ENCODE measurements around the gene PPP1R1C. TPM values are rescaled to one million over a fixed set of nuclear protein-coding genes. Genes with fewer than 3 reads are reported as not detected.
"Not testable (repeated sequence)": the region's sequence is repeated elsewhere in the genome, so short reads cannot be mapped to it uniquely, and the experiment has no call there.

PPP1R1C gene
- polyA plus RNA-seq, 5 donors: 1.6 to 5.0 (median 2.7) TPM

DNA sequence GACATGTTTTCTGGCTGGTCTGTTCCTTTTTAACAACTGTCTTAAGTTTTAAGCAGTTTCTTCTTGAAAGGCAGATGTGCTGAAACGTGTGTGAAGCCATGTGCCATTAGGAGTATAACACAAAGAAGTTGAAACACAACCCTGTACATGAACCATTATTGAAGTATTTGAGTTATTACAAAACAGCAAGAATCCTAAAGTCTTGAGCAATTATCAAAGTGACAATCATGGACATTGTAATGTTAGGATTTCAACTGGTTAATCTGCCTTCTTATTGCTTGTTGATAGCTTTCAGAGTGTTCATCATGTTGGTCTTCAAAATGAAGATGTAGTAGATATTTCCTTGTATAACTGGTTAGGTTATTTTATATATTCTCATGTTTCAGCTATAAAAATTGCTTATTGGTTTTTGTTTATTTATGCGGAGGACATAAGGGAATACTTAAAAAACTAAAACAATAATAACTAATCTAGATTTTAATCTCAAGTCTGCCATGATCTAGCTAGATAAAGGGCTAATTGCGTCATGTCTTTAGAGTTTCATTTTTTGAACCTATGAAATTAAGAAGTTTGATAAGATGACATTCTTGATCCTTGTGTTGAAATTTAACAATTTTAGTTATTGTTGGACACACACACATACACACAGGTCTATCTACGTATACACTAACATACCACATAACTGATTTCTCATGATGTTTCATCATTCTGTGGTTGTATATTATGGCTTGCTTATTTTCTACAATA is 21.1 kb downstream of the PPP1R1C start:
- DNase-seq: no peak

DNA sequence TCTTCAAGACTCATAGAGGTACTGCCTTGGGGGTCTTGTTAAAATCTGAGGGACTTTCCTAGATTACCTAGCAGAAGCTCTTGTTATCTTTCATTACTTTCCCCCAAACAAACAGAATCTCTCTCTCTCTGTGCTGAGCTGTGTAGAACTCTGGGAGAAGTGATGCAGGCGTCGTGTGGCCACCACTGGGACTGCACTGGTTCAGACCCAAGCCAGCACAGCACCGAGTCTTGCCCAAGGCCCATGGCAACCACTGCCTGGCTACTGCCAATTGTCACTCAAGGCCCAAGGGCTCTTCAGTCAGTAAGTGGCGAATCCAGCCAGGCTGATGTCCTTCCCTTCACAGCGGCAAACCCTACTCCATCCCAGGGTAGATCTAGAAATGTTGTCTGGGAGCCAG is 28.6 kb downstream of the PPP1R1C start:
- DNase-seq: no peak

DNA sequence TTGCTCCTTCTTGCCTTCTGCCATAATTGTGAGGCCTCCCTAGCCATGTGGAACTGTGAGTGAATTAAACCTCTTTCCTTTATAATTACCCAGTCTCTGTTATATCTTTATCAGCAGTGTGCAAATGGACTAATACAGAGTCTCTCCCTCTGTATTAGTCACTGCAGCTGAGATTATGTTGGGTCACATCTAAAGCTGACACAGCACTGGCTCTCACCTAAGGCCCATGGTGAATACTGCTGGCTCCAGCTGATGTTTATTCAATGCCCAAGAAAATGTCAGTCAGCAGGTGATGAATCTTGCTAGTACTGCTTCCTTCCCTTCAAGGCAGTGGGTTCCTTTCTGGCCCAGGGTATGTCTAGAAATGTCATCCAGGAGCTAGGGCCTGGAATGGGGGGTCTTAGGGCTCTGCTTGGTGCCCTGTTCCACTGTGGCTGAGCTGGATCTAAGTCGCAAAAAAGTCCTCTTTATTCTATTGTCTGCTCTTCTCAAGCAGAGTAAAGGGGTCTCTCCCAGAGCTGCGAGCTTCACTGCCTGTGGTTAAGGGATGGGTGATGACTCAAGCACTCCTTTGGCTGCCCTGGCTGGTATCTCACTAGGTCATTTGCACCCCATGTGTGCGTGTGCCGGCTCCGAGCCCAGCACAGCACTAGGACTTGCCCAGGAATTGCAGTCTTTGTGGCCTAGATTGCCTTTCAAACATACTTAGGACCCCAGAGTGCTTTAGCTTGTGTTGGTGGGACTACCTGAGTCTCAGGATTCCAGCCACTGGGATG is 29.9 kb downstream of the PPP1R1C start:
- no peak for DNase-seq

DNA sequence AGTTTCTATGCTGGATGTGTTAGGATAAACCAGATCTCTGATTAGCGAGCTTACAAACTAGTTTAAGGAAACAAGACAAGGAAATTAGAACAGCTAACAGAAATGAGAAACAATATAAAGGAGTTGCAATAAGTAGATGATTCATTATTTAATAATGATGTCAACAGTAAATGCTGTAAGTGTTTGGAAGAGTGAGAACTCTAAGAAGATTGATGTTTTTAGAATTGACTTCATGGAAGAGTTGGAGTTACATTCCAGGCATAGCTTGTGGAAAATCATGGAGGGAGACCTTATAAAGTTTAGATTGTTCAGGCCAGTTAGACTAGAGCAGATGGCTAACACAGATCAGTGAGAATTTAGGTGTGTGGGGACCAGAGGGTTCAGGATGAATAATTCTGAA is 32.6 kb downstream of the PPP1R1C start:
- DNase-seq: no peak

DNA sequence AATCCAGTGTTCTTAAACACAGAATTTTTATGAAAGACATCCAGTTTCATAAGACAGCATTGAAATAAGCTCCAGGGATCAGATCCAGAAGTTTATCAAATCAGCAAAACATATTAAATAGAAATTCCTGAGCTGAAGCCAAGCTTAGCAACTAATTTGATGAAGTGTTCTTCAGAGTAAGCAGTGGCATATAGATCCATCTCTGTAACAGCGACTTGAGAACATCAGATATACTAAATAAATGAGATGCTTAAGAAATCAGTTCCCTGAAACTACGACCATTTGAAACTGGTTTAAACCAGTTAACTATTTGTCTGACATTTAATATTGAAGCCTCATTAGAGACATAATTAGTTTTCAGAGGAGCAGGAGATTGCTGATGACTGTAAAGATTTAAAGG is 34.1 kb downstream of the PPP1R1C start:
- DNase-seq: peak; percentile 67 to 77

DNA sequence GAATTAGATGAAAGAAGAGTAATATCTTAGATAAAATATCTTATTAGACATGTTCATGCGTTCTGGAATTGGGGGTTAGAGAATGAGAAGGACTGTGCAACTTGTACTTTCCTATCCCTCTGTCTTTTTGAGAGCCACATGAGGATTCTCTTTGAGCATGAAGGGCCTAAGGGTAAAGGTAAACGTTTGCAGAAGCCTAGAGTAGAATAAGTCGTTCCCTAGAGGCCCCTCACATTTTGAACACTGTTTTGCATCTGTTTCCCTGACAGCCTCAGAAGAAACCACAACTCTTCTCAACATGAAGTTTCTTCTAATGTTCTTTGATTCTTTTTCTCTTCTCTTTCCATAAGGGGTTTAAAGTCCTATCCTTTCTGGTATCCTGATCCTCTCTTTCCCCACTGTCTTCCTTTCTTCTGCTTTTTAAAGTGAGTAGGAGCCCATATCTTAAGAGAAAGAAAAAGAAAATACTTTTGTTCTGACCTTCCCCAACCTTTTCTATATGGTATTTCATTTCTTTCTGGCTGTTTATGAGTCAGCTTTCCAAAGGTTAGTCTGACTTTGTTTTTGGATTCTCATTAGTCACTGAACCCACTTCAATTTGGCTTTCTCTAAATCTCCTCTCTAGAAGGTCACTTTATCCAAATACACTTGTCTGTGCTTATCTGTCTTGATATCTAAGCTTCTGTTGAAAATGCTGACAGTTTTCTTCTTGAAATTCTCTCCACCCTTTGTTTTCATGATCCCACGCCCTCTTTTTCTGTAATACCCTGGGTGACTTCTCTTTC is 34.8 kb downstream of the PPP1R1C start:
- no peak for DNase-seq

DNA sequence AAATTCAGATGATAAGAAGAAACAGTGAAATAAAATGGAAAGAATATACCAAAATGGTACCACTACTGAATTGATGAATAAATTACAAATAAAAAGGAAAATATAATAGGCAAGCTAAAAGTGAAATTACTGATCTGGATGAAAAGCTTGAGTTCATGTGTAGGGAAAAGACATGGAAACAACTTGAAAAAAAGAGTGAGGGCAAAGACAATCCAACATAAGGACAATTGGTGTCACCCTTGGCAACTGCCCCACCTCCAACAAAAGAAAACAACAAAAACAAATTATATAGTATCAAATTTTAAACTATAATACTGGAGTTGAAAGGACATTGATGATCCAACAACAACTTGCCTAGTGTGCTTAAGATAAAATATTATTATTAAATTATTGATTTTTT is 37.6 kb downstream of the PPP1R1C start:
- no peak for DNase-seq

DNA sequence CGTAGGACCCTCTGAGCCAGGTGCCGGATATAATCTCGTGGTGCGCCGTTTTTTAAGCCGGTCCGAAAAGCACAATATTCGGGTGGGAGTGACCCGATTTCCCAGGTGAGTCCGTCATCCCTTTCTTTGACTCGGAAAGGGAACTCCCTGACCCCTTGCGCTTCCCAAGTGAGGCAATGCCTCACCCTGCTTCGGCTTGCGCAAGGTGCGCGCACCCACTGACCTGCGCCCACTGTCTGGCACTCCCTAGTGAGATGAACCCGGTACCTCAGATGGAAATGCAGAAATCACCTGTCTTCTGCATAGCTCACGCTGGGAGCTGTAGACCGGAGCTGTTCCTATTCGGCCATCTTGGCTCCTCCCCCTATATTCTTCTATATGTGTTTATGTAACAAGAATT is 45.2 kb downstream of the PPP1R1C start:
- not testable (repeated sequence) for DNase-seq

DNA sequence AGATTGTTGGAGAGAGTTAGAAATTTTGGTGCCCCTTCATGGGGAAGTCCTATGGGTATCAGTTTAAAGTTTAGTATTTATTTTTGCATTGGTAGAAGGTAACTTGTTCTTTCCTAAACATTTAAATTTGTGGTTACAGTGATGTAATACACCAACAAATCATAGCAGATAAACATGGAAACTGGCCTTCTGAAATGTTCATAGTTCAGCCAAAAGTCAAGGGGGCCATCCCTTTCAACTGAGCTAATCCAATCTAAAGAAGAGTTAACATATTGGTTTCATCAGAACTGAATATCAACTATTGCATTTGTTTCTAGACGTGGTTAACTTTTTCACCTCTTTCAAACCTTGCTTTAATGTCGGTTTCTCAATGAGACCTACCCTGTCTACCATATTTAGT is 46.3 kb downstream of the PPP1R1C start:
- no peak for DNase-seq

DNA sequence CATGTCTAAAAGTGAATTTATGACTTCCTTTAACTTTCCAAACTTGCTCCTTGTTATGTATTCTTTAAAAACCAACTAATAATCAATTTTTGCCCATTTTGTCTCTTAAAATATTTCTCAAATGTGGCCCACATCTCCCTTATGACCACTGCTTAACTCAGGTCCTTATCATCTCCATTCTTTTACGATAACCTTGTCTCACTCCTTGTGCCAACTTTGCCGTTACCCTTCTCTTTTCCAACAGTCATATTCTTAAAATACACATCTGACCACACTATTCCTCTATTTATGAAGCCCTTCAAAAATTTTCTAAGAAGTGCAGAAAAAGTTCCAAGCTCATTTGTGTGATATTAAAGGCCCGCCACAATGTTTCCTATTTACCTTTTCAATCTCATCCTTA is 47.8 kb downstream of the PPP1R1C start:
- no peak for DNase-seq

DNA sequence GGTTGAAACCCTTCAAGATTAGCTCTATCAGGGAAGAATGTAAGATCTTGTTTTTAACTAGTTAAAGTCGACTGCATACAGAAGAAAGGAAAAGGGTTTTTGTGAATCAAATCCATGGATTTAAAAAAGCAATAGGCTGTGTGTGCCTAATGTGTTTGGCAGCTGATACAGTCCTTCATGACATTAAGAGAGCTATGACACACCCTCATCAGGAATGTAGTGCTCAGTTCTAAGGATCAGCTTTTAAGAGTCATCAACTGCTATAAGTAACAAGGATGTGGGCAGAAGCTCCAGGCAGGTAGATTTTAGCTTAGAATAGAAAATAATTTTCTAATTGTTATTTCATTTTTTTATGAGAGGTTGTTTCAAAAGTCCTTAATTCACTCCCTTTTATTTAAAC is 52.9 kb downstream of the PPP1R1C start:
- DNase-seq: no peak

DNA sequence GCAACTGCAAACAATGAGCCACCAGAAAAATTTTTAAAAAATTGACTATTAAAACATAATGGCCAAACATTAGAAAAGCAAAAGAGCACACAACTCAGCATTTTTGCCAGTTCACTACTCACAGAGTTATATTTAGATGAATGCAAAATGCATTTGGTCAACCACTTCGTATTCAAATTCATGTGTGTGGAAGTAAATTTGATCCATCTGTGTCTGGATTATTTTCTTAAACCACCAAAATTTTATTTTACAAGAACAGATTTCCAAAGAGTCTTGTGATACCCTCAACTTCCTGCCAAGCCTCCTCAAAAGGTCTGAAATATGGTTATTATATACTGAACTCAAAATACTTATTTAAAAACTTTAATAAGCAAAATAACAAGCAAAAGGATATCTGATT is 57.4 kb downstream of the PPP1R1C start:
- no peak for DNase-seq

DNA sequence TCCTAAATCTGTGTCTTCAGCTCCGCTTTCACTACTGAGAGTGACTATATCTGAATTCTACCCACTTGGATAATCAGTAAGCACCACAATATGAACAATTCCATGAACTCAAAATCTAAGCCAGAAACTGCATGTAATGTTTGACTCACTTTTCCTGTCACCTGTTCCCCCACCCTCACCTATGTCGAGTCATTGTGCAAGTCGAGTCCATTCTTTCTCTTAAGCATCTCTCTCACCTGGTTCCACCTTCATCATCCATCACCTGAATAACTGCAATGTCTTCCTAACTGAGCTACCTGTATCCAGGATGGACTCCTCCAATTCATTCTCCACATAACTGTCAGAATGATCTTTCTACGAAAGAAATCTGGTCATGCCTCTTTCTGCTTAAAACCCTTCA is 58.2 kb downstream of the PPP1R1C start:
- no peak for DNase-seq

DNA sequence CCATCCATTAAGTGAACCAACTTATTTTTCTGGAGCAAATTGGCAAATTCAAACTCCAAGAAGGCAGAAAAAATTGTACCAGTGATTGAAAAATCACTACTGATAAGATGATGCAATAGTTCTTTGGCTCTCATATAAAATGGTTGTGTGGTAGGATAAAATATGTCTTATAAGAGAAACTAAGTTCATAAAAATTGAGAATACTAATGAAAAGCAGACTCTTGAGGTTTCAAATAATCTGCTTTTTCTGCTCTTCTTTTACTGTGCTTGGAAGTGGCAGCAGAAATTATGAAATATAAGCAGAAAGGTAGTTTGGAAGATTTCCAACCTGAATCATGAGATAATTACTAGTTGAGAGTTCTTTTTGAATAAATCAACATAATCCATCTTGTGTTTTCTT is 61.9 kb downstream of the PPP1R1C start:
- DNase-seq: no peak

DNA sequence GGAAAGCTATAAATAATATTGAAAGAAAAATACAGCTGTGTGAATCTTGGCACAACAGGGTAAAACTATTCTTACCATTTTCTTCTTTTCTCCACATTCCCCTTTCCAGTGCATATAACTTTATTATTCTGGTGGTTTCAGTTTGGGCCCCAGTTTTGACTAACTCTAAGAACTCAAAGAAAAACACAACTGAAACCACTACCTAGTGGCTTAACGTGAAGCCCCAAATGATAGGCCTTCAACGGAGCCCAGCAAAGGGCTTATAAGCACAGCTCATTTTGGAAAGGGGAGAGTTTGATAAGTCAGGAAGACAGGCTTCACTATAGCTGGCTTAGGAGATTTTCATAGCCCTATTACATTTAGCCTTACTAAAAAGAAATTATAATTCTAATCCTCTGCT is 62.4 kb downstream of the PPP1R1C start:
- no peak for DNase-seq

DNA sequence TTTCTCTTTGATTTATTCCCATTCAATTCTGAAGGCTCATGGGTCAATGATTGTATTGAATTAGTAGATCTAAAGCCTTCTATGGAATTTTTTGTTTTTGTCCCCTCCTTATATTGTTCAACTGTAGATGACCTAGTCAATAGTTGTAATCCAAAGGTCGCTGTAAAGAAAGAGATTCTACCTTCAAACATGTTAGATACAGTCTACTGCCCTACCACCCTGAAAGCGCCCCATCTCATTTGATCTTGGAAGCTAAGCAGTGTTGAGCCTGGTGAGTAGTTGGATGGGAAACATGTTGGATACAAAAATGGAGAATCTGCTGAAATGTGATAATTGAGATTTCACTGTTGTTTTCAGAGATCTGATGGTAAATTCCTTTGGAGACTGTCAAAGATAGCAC is 63.0 kb downstream of the PPP1R1C start:
- no peak for DNase-seq

DNA sequence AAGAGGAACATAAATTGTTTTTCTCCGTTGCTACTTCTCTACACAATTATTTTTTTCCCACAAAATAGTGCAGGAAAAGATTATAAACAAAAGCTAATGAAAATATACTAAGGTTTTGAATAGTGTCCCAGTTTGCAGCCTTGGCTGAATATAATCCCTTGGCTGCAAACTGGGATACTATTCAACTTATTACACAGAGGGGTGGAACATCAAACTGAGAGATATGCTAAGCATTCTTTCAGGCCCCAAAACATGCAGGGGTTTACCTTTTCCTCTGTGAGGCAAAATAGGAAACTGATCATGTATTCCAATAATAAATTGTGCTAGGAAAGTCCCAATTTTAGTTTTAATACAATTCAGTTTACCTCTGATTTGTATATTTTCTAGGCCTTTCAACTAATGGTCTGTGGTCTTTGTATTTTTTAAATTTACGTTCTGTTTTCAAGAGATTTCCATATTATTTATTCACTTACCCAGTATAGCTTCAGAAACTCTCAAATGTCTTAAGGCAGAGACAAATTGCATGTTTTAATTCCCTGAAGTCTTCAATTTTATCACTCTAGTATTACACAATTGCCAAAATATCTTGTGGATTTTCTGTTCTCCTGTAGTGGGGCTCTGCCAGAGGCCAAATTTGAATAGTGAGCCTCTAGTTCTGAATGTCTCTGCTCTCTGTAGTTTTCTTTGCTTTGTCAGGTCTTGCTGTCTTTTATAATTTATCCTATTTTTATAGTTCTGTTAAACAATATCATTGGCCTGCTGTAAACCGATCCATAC is 63.9 kb downstream of the PPP1R1C start:
- DNase-seq: no peak

DNA sequence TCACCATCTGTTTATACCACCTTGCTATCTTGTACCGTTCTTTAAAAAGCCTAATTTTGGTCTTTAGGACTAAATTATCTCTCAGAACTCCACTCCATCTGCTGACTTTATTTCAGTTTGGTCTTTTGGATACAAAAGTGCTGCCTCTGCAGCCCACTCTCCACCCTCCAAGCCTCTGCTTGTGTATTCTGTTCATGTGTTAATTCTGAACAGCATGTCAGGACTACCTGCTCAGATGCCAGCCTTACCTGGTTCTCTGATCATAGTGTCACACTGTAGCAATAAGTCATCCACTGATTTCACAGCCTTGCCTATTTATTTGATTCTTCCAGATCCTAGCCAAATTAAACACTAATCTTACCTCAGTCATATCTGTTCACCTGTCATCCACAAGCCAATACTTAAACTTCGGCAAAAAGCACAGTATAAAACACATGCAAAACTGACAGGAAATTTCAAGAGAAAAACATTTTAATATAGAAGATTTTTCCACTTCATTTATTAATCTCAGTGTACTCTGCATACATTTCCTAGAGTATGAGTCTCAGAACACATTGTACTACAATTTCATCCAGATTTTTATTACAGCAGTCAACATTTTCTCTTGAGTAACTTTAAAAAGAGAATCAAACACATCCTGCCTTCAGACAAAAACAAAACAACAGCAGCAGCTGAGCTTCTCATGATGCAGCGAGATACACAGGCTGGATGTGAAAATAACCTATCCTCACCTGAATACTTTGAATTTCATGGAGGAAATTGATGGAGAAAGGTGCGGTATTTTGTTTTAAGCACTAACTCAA is 64.9 kb downstream of the PPP1R1C start:
- no peak for DNase-seq

DNA sequence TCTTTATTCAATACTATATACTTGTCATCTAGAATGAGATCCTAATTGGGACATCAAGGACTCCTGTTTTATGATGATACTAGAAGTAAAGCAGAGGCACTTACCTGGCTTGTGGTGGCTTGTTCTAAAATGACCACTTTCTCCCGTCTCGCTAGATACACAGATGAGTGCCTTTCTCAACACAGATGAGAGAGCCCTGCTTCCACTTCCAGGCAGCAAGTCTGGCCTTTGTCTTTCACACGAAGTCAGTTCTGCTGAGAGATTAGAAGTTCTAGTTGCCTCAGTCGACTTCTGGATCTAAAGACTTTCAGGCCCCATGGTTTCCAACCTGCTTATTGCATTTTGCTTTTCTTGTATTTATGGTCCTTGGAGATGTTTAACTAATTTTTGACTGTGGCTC is 70.3 kb downstream of the PPP1R1C start:
- DNase-seq: no peak

DNA sequence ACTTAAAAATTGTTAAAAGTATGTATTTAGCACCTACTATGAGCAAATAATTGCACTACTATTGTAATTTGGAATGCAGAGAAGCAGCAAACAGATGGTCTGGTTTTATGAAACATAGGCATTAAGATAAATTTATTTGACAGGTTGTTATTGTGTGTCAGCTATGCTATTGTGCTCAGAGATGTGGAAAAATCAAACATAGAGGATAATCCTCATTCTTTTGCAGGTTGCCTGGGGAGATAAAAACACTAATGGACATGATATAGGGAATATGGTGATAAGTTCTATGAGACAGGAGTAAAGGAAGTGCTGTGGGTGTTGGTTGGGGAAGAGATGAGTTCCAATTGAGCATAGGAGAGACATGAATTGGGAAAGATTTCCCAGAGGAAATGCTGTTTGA is 71.3 kb downstream of the PPP1R1C start:
- DNase-seq: no peak

DNA sequence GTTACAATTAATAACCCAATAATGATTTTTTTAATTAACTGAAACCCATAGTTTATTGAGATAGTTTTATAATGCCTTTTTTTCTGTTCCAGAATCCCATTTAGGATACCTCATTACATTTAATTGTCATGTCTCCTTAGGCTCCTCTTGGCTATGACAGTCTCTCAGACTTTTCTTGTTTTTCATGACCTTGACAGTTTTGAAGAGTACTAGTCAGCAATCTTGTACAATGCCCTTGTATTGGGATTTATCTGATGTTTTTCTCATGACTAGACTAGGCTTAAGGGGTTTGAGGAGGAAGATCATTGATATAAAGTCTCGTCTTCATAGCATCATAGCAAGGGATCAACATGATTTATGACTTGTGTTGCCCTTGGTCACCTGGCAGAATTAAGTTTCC is 72.4 kb downstream of the PPP1R1C start:
- no peak for DNase-seq

All from right lung (tissue), 5 donors.